Type B pancreatic cell (in vitro differentiated cells): ENCODE data around the gene TBC1D32. TPM values are rescaled to one million over a fixed set of nuclear protein-coding genes. Genes with fewer than 3 reads are reported as not detected.
"Not testable (repeated sequence)": the region's sequence is repeated elsewhere in the genome, so short reads cannot be mapped to it uniquely, and the experiment has no call there.

Experiments used
- DNase-seq: peaks from one replicate; pipeline ENCODE4 v3.0.0; 2021; ENCODE audit warnings: mixed read lengths; ENCODE audit not compliant: unreplicated experiment; ENCODE audit errors: extremely low spot score
- H3K27ac Mint-ChIP-seq: 2 replicates; pipeline ENCODE4 v1.8.0; 2021; ENCODE audit warnings: mild to moderate bottlenecking, mixed read lengths
- H3K27me3 Mint-ChIP-seq: 2 replicates; pipeline ENCODE4 v1.8.0; 2021; ENCODE audit warnings: mixed read lengths
- H3K36me3 Mint-ChIP-seq: 2 replicates; pipeline ENCODE4 v1.8.0; 2021; ENCODE audit warnings: mixed read lengths
- H3K4me1 Mint-ChIP-seq: one replicate; pipeline ENCODE4 v1.8.0; 2021; ENCODE audit warnings: mixed read lengths; ENCODE audit not compliant: unreplicated experiment
- H3K4me3 Mint-ChIP-seq: 2 replicates; pipeline ENCODE4 v1.8.0; 2021; ENCODE audit warnings: mild to moderate bottlenecking, mixed read lengths
- H3K9me3 Mint-ChIP-seq: 2 replicates; pipeline ENCODE4 v1.8.0; 2021; ENCODE audit warnings: mixed read lengths
- CTCF ChIP-seq: fragments of 200-600 bp; sonication (generic); conservative IDR thresholded peaks from 2 replicates; pipeline ENCODE4 v1.5.0; 2021; ENCODE audit warnings: antibody characterized with exemption, mild to moderate bottlenecking
- total RNA-seq: library from RNA; stranded (reverse); gene quantifications from 2 replicates; pipeline ENCODE4 v1.2.1, GENCODE V29; 2021; ENCODE audit warnings: low replicate concordance

TBC1D32 gene
- total RNA-seq, 1 donor from 2014 or later: 12.4 TPM

GRCh38 chr6:121223930-121224329, 110.3 kb downstream of the TBC1D32 start:
- Mint-ChIP-seq H3K4me1 (no peaks in the 10 kb centered on the region), H3K27me3 (no peaks in the 10 kb centered on the region), H3K27ac (no peak overlapping the region), H3K4me3 (no peak overlapping the region), H3K9me3 (peaks cover 2% of the 10 kb centered on the region), H3K36me3 (peaks cover 5% of the 10 kb centered on the region)
- no peak for TF ChIP-seq CTCF
- no peak for DNase-seq

- no peak overlapping the region for H3K4me3 Mint-ChIP-seq
- no peak overlapping the region for H3K27ac Mint-ChIP-seq
- H3K27me3 Mint-ChIP-seq: no peaks in the 10 kb centered on the region
- no peak for TF ChIP-seq CTCF
- peaks cover 6% of the 10 kb centered on the region for H3K9me3 Mint-ChIP-seq
- H3K4me1 Mint-ChIP-seq: no peaks in the 10 kb centered on the region
- DNase-seq: no peak
- H3K36me3 Mint-ChIP-seq: peaks cover 5% of the 10 kb centered on the region
Measured at GRCh38 chr6:121223212-121223611, 111.1 kb downstream of the TBC1D32 start.

GRCh38 chr6:121222656-121223055, 111.6 kb downstream of the TBC1D32 start:
- Mint-ChIP-seq H3K4me3 (no peak overlapping the region), H3K36me3 (peaks cover 10% of the 10 kb centered on the region), H3K27me3 (no peaks in the 10 kb centered on the region), H3K27ac (no peak overlapping the region), H3K4me1 (no peaks in the 10 kb centered on the region), H3K9me3 (peaks cover 6% of the 10 kb centered on the region)
- no peak for DNase-seq
- TF ChIP-seq CTCF: peak; percentile 60

GRCh38 chr6:121216928-121217327, 117.4 kb downstream of the TBC1D32 start:
- Mint-ChIP-seq H3K36me3 (peaks cover 35% of the 10 kb centered on the region), H3K9me3 (peaks cover 10% of the 10 kb centered on the region), H3K4me3 (no peak overlapping the region), H3K27me3 (no peaks in the 10 kb centered on the region), H3K4me1 (no peaks in the 10 kb centered on the region), H3K27ac (no peak overlapping the region)
- DNase-seq: no peak
- TF ChIP-seq CTCF: no peak

- H3K27ac Mint-ChIP-seq, H3K27me3 Mint-ChIP-seq, H3K9me3 Mint-ChIP-seq, H3K4me1 Mint-ChIP-seq, DNase-seq, H3K4me3 Mint-ChIP-seq: not testable (repeated sequence)
- H3K36me3 Mint-ChIP-seq: peaks cover 31% of the 10 kb centered on the region
Measured at GRCh38 chr6:121213341-121213740, 120.9 kb downstream of the TBC1D32 start.

- H3K27me3 Mint-ChIP-seq: no peaks in the 10 kb centered on the region
- no peak overlapping the region for H3K4me3 Mint-ChIP-seq
- H3K9me3 Mint-ChIP-seq: no peaks in the 10 kb centered on the region
- DNase-seq: no peak
- no peaks in the 10 kb centered on the region for H3K4me1 Mint-ChIP-seq
- TF ChIP-seq CTCF: no peak
- peaks cover 18% of the 10 kb centered on the region for H3K36me3 Mint-ChIP-seq
- no peak overlapping the region for H3K27ac Mint-ChIP-seq
Measured at GRCh38 chr6:121210943-121211342, 123.3 kb downstream of the TBC1D32 start.
